Heart left ventricle (tissue), 16 donors: ENCODE results near the gene SP140L. TPM values are rescaled to one million over a fixed set of nuclear protein-coding genes. Genes with fewer than 3 reads are reported as not detected.
"Not testable (repeated sequence)": the region's sequence is repeated elsewhere in the genome, so short reads cannot be mapped to it uniquely, and the experiment has no call there.

Source experiments
- ATAC-seq, 4 donors: fragments of 200-7000 bp; cut with Tn5 transposase; one replicate each; pipeline ENCODE4 v1.9.1; 2020 to 2022; ENCODE audit warnings: moderate library complexity in 4 of 4, mild to moderate bottlenecking in 3 of 4, moderate number of reproducible peaks in 1 of 4
- DNase-seq, 5 donors: peaks; one replicate each; pipeline ENCODE4 v3.0.0-alpha.2; 2020
- H3K27ac ChIP-seq, 12 donors: fragments of 200-600 bp; sonication (generic) in 4 of 12; one replicate each; pipeline versions ENCODE4 v1.5.0 to v1.8.0; 2016 to 2022; ENCODE audit warnings: mild to moderate bottlenecking in 2 of 12
- H3K27me3 ChIP-seq, 9 donors: fragments of 200-600 bp; sonication (generic) in 2 of 9; one replicate each; pipeline versions ENCODE4 v1.5.1 to v1.8.0; 2016 to 2022; ENCODE audit warnings: mild to moderate bottlenecking in 3 of 9
- H3K36me3 ChIP-seq, 9 donors: fragments of 200-600 bp; sonication (generic) in 2 of 9; one replicate each; pipeline versions ENCODE4 v1.5.0 to v1.8.0; 2018 to 2022; ENCODE audit warnings: mild to moderate bottlenecking in 2 of 9
- H3K4me1 ChIP-seq, 12 donors: fragments of 200-600 bp; sonication (generic) in 4 of 12; one replicate each; pipeline versions ENCODE4 v1.5.0 to v1.8.0; 2016 to 2022; ENCODE audit warnings: mild to moderate bottlenecking in 3 of 12
- H3K4me3 ChIP-seq, 12 donors: fragments of 200-600 bp; sonication (generic) in 4 of 12; one replicate each; pipeline versions ENCODE4 v1.5.0 to v1.8.0; 2017 to 2022; ENCODE audit warnings: mild to moderate bottlenecking in 9 of 12, moderate library complexity in 4 of 12
- H3K9me3 ChIP-seq, 12 donors: fragments of 200-600 bp; sonication (generic) in 4 of 12; one replicate each; pipeline versions ENCODE4 v1.5.0 to v1.8.0; 2016 to 2022; ENCODE audit warnings: mild to moderate bottlenecking in 1 of 12
- CTCF ChIP-seq, 12 donors: fragments of 200-600 bp; sonication (generic) in 4 of 12; IDR thresholded peaks; one replicate each; pipeline versions ENCODE4 v1.5.0 to v1.8.0; 2018 to 2022; ENCODE audit warnings: antibody characterized with exemption in 12 of 12, mild to moderate bottlenecking in 5 of 12
- POLR2A ChIP-seq, 2 donors: fragments of 450-650 bp; IDR thresholded peaks; one replicate each; pipeline ENCODE4 v1.6.1; 2017; ENCODE audit warnings: antibody characterized with exemption in 2 of 2, mild to moderate bottlenecking in 2 of 2, moderate library complexity in 2 of 2
- WGBS, 4 donors: extraction: QIAGEN DNeasy Blood & Tissue Kit in 2 of 4; methylation state at CpG; one replicate each; pipeline versions ENCODE4 v1.1.5 to v1.1.7; 2013 to 2018; 5-methylcytosine and 5-hydroxymethylcytosine counted together
- intact Hi-C, 10 donors: fragments of 100-400 bp; cut with DNase I; formaldehyde crosslinking; loops; one replicate each; pipeline versions ENCODE4 v1.11.1 to v1.14.2; 2022
- polyA plus RNA-seq, 2 donors: library from polyadenylated mRNA; stranded (reverse); fragments of 200-250 nt; gene quantifications; one replicate each; pipeline ENCODE4 v1.2.3, GENCODE V29; 2013
- total RNA-seq, 9 donors: library from RNA; depleted of rRNA in 2 of 9; stranded (reverse); fragments of >200 nt in 2 of 9; fragmentation: NEBNext Ultra II Directional in 3 of 9; extraction: Animal tissue kit (Norgen Biotek cat#: 25700) in 3 of 9; gene quantifications; one replicate each; pipeline versions ENCODE4 v1.1.0 to v1.2.4, GENCODE V29; 2016 to 2023
- donor health status: ischemic (EF 13 %, LVEDD 7.1; RV severe dilation, severe dysfunction).
- donor health status: healthy with polysubstance abuse.
- donor health status: DM: no; HTN: yes; CAD: no.
- donor health status: DM: no; HTN: no; CAD: no.
- donor health status: ischemic (EF 25% LVEDD 6.9; RV normal size, moderate dysfunction).
- donor health status: ischemic (EF 25% LVEDD 5.7; RV mildly dilated, moderate dysfunction).
- donor health status: healthy.
- donor health status: DM: yes; HTN: yes; CAD: no.
- donor health status: ischemic (EF 35%, LVEDD 5.7; RV mildly dilated, moderate dysfunction).
- donor health status: nonischemic (EF 11% LVEDD 7.7; RV severe dilation, severe dysfunction).
- donor health status: DM: yes; HTN: yes; CAD: no.
- donor health status: PGD.
- donor health status: ischemic (EF 29% LVEDD 5.4; RV normal size, mild dysfunction).
- donor health status: nonischemic (EF 23%, LVEDD 6.1; RV moderate dilation, normal function).

The SP140L gene
- total and polyA plus RNA-seq, 11 donors: 2.5 to 17.6 (median 4.0) TPM

GRCh38 chr2:230394301-230394700 is 67.3 kb downstream of the SP140L start:
- ATAC-seq (no peak), DNase-seq (no peak)
- TF ChIP-seq POLR2A (IDR thresholded peaks at IDR 0.05) (no peak), CTCF (IDR thresholded peaks at IDR 0.05) (no peak)
- H3K4me3 ChIP-seq: no peak overlapping the region
- peaks cover 0 to 15% (median 5%) of the 10 kb centered on the region in 12 donors for H3K9me3 ChIP-seq
- peaks cover 0 to 99% (median 64%) of the 10 kb centered on the region in 9 donors for H3K36me3 ChIP-seq
- WGBS, 4 donors: 73 to 86% (median 84%) methylated on average over 1 to 2 of the region's 2 CpGs
- H3K27me3 ChIP-seq: no peaks in the 10 kb centered on the region
- H3K4me1 ChIP-seq: peaks cover 0 to 4% (median 0%) of the 10 kb centered on the region in 12 donors
- H3K27ac ChIP-seq: no peak overlapping the region
- intact Hi-C loops: no loop called here

- H3K4me1 ChIP-seq, H3K4me3 ChIP-seq, intact Hi-C loops, H3K27me3 ChIP-seq: not testable (repeated sequence)
- DNase-seq: peak in 3 of 5 donors; percentile 33 to 74 (median 54)
- ATAC-seq: peak; percentile 91 to 98 (median 96)
- Histone ChIP-seq H3K27ac (peak overlapping the region in 8 of 12 donors; percentile 15 to 81 (median 65)), H3K36me3 (peaks cover 0 to 89% (median 50%) of the 10 kb centered on the region in 9 donors), H3K9me3 (peaks cover 0 to 15% (median 5%) of the 10 kb centered on the region in 12 donors)
- 54 to 68% (median 61%) methylated on average over 6 of the region's 6 CpGs for WGBS, 4 donors
- peak in 1 of 12 donors; percentile 7 for TF ChIP-seq CTCF (IDR thresholded peaks at IDR 0.05)
These were observed 71.7 kb downstream of the SP140L start for GRCh38 chr2:230398698-230399097.

- H3K4me1 ChIP-seq: peaks cover 0 to 4% (median 0%) of the 10 kb centered on the region in 12 donors
- no peak overlapping the region for H3K27ac ChIP-seq
- 91 to 94% (median 92%) methylated on average over 7 of the region's 7 CpGs for WGBS, 4 donors
- H3K36me3 ChIP-seq: peaks cover 0 to 80% (median 44%) of the 10 kb centered on the region in 9 donors
- H3K4me3 ChIP-seq: no peak overlapping the region
- no peaks in the 10 kb centered on the region for H3K27me3 ChIP-seq
- TF ChIP-seq POLR2A (IDR thresholded peaks at IDR 0.05) (no peak), CTCF (IDR thresholded peaks at IDR 0.05) (no peak)
- DNase-seq (peak in 1 of 5 donors; percentile 16), ATAC-seq (no peak)
- peaks cover 0 to 13% (median 5%) of the 10 kb centered on the region in 12 donors for H3K9me3 ChIP-seq
- intact Hi-C loops: loop anchor here in 1 of 10 donors (10.0 kb wide), 1 partner anchor 175 kb away; the partner anchor contains the start of gene SP140
These were observed 73.0 kb downstream of the SP140L start for GRCh38 chr2:230400041-230400440.

- H3K27ac ChIP-seq: no peak overlapping the region
- H3K4me1 ChIP-seq: peaks cover 0 to 4% (median 0%) of the 10 kb centered on the region in 12 donors
- ATAC-seq (no peak), DNase-seq (no peak)
- TF ChIP-seq POLR2A (IDR thresholded peaks at IDR 0.05) (no peak), CTCF (IDR thresholded peaks at IDR 0.05) (no peak)
- 71 to 76% (median 73%) methylated on average over 5 of the region's 5 CpGs for WGBS, 4 donors
- intact Hi-C loops: loop anchor here in 1 of 10 donors (10.0 kb wide), 1 partner anchor 176 kb away; the partner anchor contains the start of gene SP140
- H3K9me3 ChIP-seq: peaks cover 0 to 10% (median 4%) of the 10 kb centered on the region in 12 donors
- no peak overlapping the region for H3K4me3 ChIP-seq
- H3K36me3 ChIP-seq: peaks cover 0 to 75% (median 42%) of the 10 kb centered on the region in 9 donors
- no peaks in the 10 kb centered on the region for H3K27me3 ChIP-seq
These were observed 73.5 kb downstream of the SP140L start for GRCh38 chr2:230400454-230400853.

- H3K9me3 ChIP-seq, H3K4me1 ChIP-seq, H3K4me3 ChIP-seq, ATAC-seq, H3K27me3 ChIP-seq, DNase-seq, H3K27ac ChIP-seq: not testable (repeated sequence)
- H3K36me3 ChIP-seq: peaks cover 0 to 70% (median 38%) of the 10 kb centered on the region in 9 donors
- 85 to 96% (median 95%) methylated on average over 2 of the region's 6 CpGs for WGBS, 4 donors
- intact Hi-C loops: loop anchor here in 1 of 10 donors (10.0 kb wide), 1 partner anchor 176 kb away; the partner anchor contains the start of gene SP140
These were observed 74.0 kb downstream of the SP140L start for GRCh38 chr2:230401026-230401425.
